GM12878 (cell line): ENCODE measurements around the gene WDR93. TPM values are rescaled to one million over a fixed set of nuclear protein-coding genes. Genes with fewer than 3 reads are reported as not detected.
A peak's percentile ranks its signal among the peaks of the same experiment; 100 is the strongest.
"Not testable (repeated sequence)": the region's sequence is repeated elsewhere in the genome, so short reads cannot be mapped to it uniquely, and the experiment has no call there.

Source experiments
- ATAC-seq: fragments of 200-7000 bp; cut with Tn5 transposase; 3 replicates; pipeline ENCODE4 v1.9.1; 2020; ENCODE audit warnings: mild to moderate bottlenecking, moderate library complexity
- BruUV-seq: library from RNA; stranded (reverse); fragments of 400-500 nt; replicated peaks from 2 replicates; lab custom pipeline; 2021; lab: Mats Ljungman, UMichigan
- CTCF ChIA-PET: fragments of 300-600 bp; sonication (Branson Sonifier 250); formaldehyde crosslinking; extraction: SDS; loops from one replicate; lab custom pipeline; 2021; ENCODE audit warnings: inconsistent platforms; lab: Yijun Ruan, JAX
- POLR2A ChIA-PET: fragments of 350-600 bp; formaldehyde crosslinking; extraction: SDS; loops from one replicate; lab custom pipeline; 2021; ENCODE audit warnings: inconsistent platforms; lab: Charles Lee
- RAD21 ChIA-PET: fragments of 300-600 bp; sonication (Branson Sonifier 250); formaldehyde crosslinking; loops from one replicate; lab custom pipeline; 2023; ENCODE audit warnings: antibody characterized with exemption; ENCODE audit not compliant: unreplicated experiment; lab: Charles Lee
- SMC1A ChIA-PET: fragments of 300-600 bp; sonication (Branson Sonifier 250); formaldehyde crosslinking; loops from one replicate; lab custom pipeline; 2023; ENCODE audit not compliant: unreplicated experiment, uncharacterized antibody; lab: Charles Lee
- DNase-seq: peaks from one replicate; pipeline ENCODE4 v3.0.0-alpha.2; 2011; ENCODE audit warnings: low read depth, low spot score
- FAIRE-seq: peaks from 3 replicates; lab custom pipeline; 2011; peaks lifted over from hg19 to GRCh38; lab: Jason Lieb, UNC
- H2AFZ ChIP-seq: 2 replicates; pipeline ENCODE4 v1.6.0; 2011; ENCODE audit warnings: low read depth, low read length, control low read depth; ENCODE audit not compliant: control insufficient read depth
- H3K27ac ChIP-seq: 2 replicates; pipeline ENCODE4 v1.5.1; 2011; ENCODE audit warnings: control low read depth; ENCODE audit not compliant: control insufficient read depth, insufficient read depth
- H3K27me3 ChIP-seq, 2 experiments: replicated peaks in 1 of 2; 2 replicates each; pipeline versions ENCODE4 v1.6.0 to v1.6.1; 2011; ENCODE audit warnings: low read length in 1 of 2; ENCODE audit not compliant: control insufficient read depth in 2 of 2, insufficient read depth in 2 of 2
- H3K36me3 ChIP-seq, 2 experiments: 2 replicates each; pipeline ENCODE4 v1.5.1; 2011; ENCODE audit warnings: low read length in 1 of 2; ENCODE audit not compliant: control insufficient read depth in 2 of 2, insufficient read depth in 2 of 2
- H3K4me1 ChIP-seq: 2 replicates; pipeline ENCODE4 v1.6.1; 2011; ENCODE audit warnings: mild to moderate bottlenecking, low read length, moderate library complexity, mixed read lengths; ENCODE audit not compliant: control insufficient read depth, insufficient read depth
- H3K4me2 ChIP-seq: 2 replicates; pipeline ENCODE4 v1.6.0; 2011; ENCODE audit warnings: control low read depth; ENCODE audit not compliant: control insufficient read depth, insufficient read depth
- H3K4me3 ChIP-seq: fragments of 200-600 bp; sonication (generic); 2 replicates; pipeline ENCODE4 v1.5.1; 2016
- H3K79me2 ChIP-seq: 2 replicates; pipeline ENCODE4 v1.6.0; 2011; ENCODE audit warnings: low read length; ENCODE audit not compliant: control insufficient read depth, insufficient read depth
- H3K9ac ChIP-seq: 2 replicates; pipeline ENCODE4 v1.8.0; 2011; ENCODE audit warnings: low read length, control low read depth, mixed read lengths; ENCODE audit not compliant: control insufficient read depth, insufficient read depth
- H3K9me3 ChIP-seq: replicated peaks from 3 replicates; pipeline ENCODE4 v1.5.1; 2011; ENCODE audit warnings: mild to moderate bottlenecking, low read length; ENCODE audit not compliant: control insufficient read depth, insufficient read depth
- H4K20me1 ChIP-seq: 2 replicates; pipeline ENCODE4 v1.6.0; 2011; ENCODE audit not compliant: control insufficient read depth, insufficient read depth
- FOS ChIP-seq: IDR thresholded peaks from 3 replicates; pipeline ENCODE4 v1.6.1; 2011; ENCODE audit warnings: borderline replicate concordance; ENCODE audit not compliant: insufficient read length; ENCODE audit errors: extremely low read depth
- FOXM1 ChIP-seq: IDR thresholded peaks from 2 replicates; pipeline ENCODE4 v1.6.1; 2012; ENCODE audit warnings: low read depth, mild to moderate bottlenecking, inconsistent platforms, low read length, moderate library complexity
- HDAC6 ChIP-seq: fragments of 200-600 bp; sonication (generic); IDR thresholded peaks from one replicate; pipeline ENCODE4 v1.8.0; 2017; ENCODE audit warnings: antibody characterized with exemption; ENCODE audit not compliant: unreplicated experiment
- NBN ChIP-seq: fragments of 450-650 bp; IDR thresholded peaks from 2 replicates; pipeline ENCODE4 v1.6.1; 2016
- NFYA ChIP-seq: IDR thresholded peaks from 2 replicates; pipeline ENCODE4 v1.6.1; 2011; ENCODE audit warnings: low read depth, mild to moderate bottlenecking, low read length, improper control_type of control experiment, borderline replicate concordance
- NR2F1 ChIP-seq: fragments of 450-650 bp; conservative IDR thresholded peaks from 2 replicates; pipeline ENCODE4 v1.6.1; 2017; ENCODE audit warnings: mild to moderate bottlenecking
- RBBP5 ChIP-seq: fragments of 200-600 bp; sonication (generic); conservative IDR thresholded peaks from 2 replicates; pipeline ENCODE4 v1.6.1; 2016
- STAT1 ChIP-seq: fragments of 450-650 bp; conservative IDR thresholded peaks from 2 replicates; pipeline ENCODE4 v1.6.1; 2014; ENCODE audit warnings: antibody characterized with exemption, mild to moderate bottlenecking
- YY1 ChIP-seq: IDR thresholded peaks from 2 replicates; pipeline ENCODE4 v1.6.1; 2011; ENCODE audit warnings: low read depth, mild to moderate bottlenecking, low read length
- WGBS: methylation state at CpG from one replicate; pipeline ENCODE4 v1.1.6; 2016; ENCODE audit warnings: low lambda C conversion rate; ENCODE audit not compliant: insufficient replicate concordance, insufficient coverage; ENCODE audit errors: missing lambda C conversion rate; 5-methylcytosine and 5-hydroxymethylcytosine counted together
- in situ Hi-C: fragments of 300-500 bp; cut with MboI; formaldehyde crosslinking; loops from 9 replicates; pipeline ENCODE4 v1.14.3; 2018; ENCODE audit warnings: mixed read lengths
- intact Hi-C: fragments of 100-400 bp; cut with micrococcal nuclease; formaldehyde crosslinking; loops from one replicate; pipeline ENCODE4 v1.14.2; 2022; ENCODE audit not compliant: unreplicated experiment
- polyA plus RNA-seq, 11 experiments: library from polyadenylated mRNA; depleted of rRNA in 4 of 11; unstranded in 6 of 11; stranded (reverse) in 5 of 11; fragments of >200 nt; fragmentation: Nextera tagmentation in 4 of 11; fragmentation: Illumina TruSeq in 1 of 11; extraction: Ambion mirVana in 4 of 11; extraction: Trizol in 1 of 11; gene quantifications; 1 replicate in 1 of 11; 2 replicates in 10 of 11; pipeline versions ENCODE4 v1.2.1 to v1.2.3, GENCODE V29; 2011 to 2016; ENCODE audit warnings: inconsistent platforms in 2 of 11, missing spikeins in 2 of 11, low read depth in 1 of 11
- total RNA-seq, 4 experiments: library from RNA; depleted of rRNA in 3 of 4; stranded (reverse); fragments of >200 nt in 3 of 4; fragmentation: Illumina TruSeq in 1 of 4; extraction: Trizol in 1 of 4; gene quantifications; 2 replicates each; pipeline versions ENCODE4 v1.2.1 to v1.2.3, GENCODE V29; 2013 to 2021
- TF ChIP-seq, protein P1 (sequence below): IDR thresholded peaks from 2 replicates; pipeline ENCODE4 v1.6.1; 2011; ENCODE audit warnings: mild to moderate bottlenecking, low read depth, low read length, moderate library complexity; ENCODE audit not compliant: insufficient replicate concordance

Gene WDR93
- total and polyA plus RNA-seq, 10 of the 15 experiments (the other 5 are each of a cell fraction or from before 2014, with no cell fraction given), result not detected

DNA sequence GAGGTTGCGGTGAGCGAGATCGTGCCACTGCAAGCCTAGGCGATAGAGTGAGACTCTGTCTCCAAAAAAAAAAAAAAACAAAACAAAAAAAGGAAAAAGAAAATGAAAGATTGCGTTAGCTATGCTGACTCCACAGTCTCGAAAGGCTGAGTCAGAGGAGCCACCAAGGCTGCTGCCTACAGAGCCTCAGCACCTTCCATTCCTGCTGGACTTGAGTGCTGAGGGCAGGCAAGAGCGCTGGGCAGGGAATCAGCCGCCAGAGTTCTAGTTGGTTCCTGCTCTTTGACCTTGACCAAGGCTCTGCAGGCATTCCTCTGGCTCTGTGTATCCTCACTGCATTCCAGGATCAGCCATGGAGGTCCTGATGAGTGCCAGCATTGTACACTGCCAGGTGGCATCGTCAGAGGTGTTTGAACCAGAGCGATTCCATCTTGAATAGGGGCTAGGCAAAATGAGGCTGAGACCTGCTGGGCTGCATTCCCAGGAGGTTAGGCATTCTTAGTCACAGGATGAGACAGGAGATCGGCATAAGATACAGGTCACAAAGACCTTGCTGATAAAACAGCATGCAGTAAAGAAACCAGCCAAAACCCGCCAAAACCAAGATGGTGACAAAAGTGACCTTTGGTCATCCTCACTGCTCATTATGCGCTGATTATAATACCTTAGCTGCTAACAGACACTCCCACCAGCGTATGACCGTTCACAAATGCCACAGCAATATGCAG is 91.4 kb downstream of the WDR93 start (continued):
- TF ChIP-seq STAT1, result no peak
- no peak for TF ChIP-seq FOXM1
- no peak for TF ChIP-seq FOS
- TF ChIP-seq RBBP5, result no peak
- TF ChIP-seq, protein P1, sequence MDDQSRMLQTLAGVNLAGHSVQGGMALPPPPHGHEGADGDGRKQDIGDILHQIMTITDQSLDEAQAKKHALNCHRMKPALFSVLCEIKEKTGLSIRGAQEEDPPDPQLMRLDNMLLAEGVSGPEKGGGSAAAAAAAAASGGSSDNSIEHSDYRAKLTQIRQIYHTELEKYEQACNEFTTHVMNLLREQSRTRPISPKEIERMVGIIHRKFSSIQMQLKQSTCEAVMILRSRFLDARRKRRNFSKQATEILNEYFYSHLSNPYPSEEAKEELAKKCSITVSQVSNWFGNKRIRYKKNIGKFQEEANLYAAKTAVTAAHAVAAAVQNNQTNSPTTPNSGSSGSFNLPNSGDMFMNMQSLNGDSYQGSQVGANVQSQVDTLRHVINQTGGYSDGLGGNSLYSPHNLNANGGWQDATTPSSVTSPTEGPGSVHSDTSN, result peak; percentile 36
- no peak for TF ChIP-seq NBN
- no peak for TF ChIP-seq YY1
- 0 out of 2 replicates have a peak, but pooled peaks have one; percentile 38 for TF ChIP-seq NR2F1
- TF ChIP-seq HDAC6, result no peak
- TF ChIP-seq NFYA, result no peak
- TF ChIP-seq, all 136 proteins: peak for 7

DNA sequence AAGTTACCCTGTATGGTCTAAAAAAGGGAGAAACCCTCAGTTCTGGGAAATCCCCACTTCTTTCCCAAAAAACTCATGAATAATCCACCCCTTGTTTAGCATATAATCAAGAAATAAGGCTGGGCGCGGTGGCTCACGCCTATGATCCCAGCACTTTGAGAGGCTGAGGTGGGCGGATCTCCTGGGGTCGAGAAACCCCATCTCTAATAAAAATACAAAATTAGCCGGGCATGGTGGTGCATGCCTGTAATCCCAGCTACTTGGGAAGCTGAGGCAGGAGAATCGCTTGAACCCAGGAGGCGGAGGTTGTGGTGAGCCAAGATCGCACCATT is 92.0 kb downstream of the WDR93 start:
- H3K79me2 ChIP-seq, DNase-seq, H3K9ac ChIP-seq, FAIRE-seq, H3K27me3 ChIP-seq, BruUV-seq, H4K20me1 ChIP-seq, H3K4me3 ChIP-seq, H3K36me3 ChIP-seq, intact Hi-C loops, in situ Hi-C loops, H3K9me3 ChIP-seq, ATAC-seq, H2AFZ ChIP-seq, POLR2A ChIA-PET, H3K27ac ChIP-seq: not testable (repeated sequence)
- H3K4me1 ChIP-seq, result peaks cover 23% of the 10 kb centered on the region
- H3K4me2 ChIP-seq, result peak overlapping the region; percentile 92
- ChIA-PET CTCF (interaction anchor here (0.6 to 3.5 kb wide), 5 partner anchors 12 to 451 kb away, joined by 3 to 27 read pairs (median 4); partner anchors contain the start of genes CIB1 and GDPGP1), RAD21 (interaction anchor here (0.6 to 2.3 kb wide), 3 partner anchors 21 to 92 kb away, joined by 3 to 15 read pairs (median 3); no protein-coding TSS in a partner anchor), SMC1A (interaction anchor here (0.8 to 1.5 kb wide), 3 partner anchors 22 to 92 kb away, joined by 3 to 6 read pairs (median 3); no protein-coding TSS in a partner anchor)
- WGBS, result 19% methylated on average over 9 of the region's 9 CpGs
